Astrocyte (in vitro differentiated cells and primary cell): ENCODE results near the gene MELK. TPM values are rescaled to one million over a fixed set of nuclear protein-coding genes. Genes with fewer than 3 reads are reported as not detected.
A peak's percentile ranks its signal among the peaks of the same experiment; 100 is the strongest.

ENCODE experiments used
- DNase-seq: peaks from one replicate; pipeline ENCODE4 v3.0.0-alpha.2; 2010; ENCODE audit warnings: low read depth
- FAIRE-seq: peaks from 2 replicates; lab custom pipeline; 2011; peaks lifted over from hg19 to GRCh38; lab: Jason Lieb, UNC
- H2AFZ ChIP-seq: 2 replicates; pipeline ENCODE4 v1.6.0; 2012; ENCODE audit warnings: low read depth, low read length, inconsistent platforms
- H3K27ac ChIP-seq: 2 replicates; pipeline ENCODE4 v1.5.1; 2011; ENCODE audit warnings: low read depth, low read length, inconsistent platforms
- H3K27me3 ChIP-seq: 2 replicates; pipeline ENCODE4 v1.6.0; 2011; ENCODE audit warnings: low read length, inconsistent platforms; ENCODE audit not compliant: insufficient read depth
- H3K36me3 ChIP-seq: 2 replicates; pipeline ENCODE4 v1.5.1; 2011; ENCODE audit warnings: low read length, inconsistent platforms; ENCODE audit not compliant: insufficient read depth
- H3K4me1 ChIP-seq: 2 replicates; pipeline ENCODE4 v1.5.1; 2011; ENCODE audit warnings: low read length, inconsistent platforms; ENCODE audit not compliant: insufficient read depth
- H3K4me2 ChIP-seq: 2 replicates; pipeline ENCODE4 v1.6.0; 2012; ENCODE audit warnings: low read length, inconsistent platforms
- H3K4me3 ChIP-seq: 2 replicates; pipeline ENCODE4 v1.5.1; 2011; ENCODE audit warnings: low read depth, mild to moderate bottlenecking, low read length, inconsistent platforms; ENCODE audit not compliant: insufficient read depth
- H3K79me2 ChIP-seq: 2 replicates; pipeline ENCODE4 v1.6.0; 2012; ENCODE audit warnings: mild to moderate bottlenecking, low read length, inconsistent platforms; ENCODE audit not compliant: insufficient read depth
- H3K9ac ChIP-seq: 2 replicates; pipeline ENCODE4 v1.6.0; 2012; ENCODE audit warnings: mild to moderate bottlenecking, low read length, inconsistent platforms
- H3K9me3 ChIP-seq: 2 replicates; pipeline ENCODE4 v1.5.1; 2012; ENCODE audit warnings: low read depth, mild to moderate bottlenecking, low read length, inconsistent platforms; ENCODE audit not compliant: insufficient read depth
- H4K20me1 ChIP-seq: 2 replicates; pipeline ENCODE4 v1.6.0; 2012; ENCODE audit warnings: low read length, inconsistent platforms; ENCODE audit not compliant: insufficient read depth
- H3K27ac Mint-ChIP-seq: one replicate; pipeline ENCODE4 v1.8.0; 2021; ENCODE audit warnings: mild to moderate bottlenecking, mixed read lengths; ENCODE audit not compliant: unreplicated experiment
- H3K27me3 Mint-ChIP-seq: one replicate; pipeline ENCODE4 v1.8.0; 2021; ENCODE audit warnings: low read depth, mixed read lengths; ENCODE audit not compliant: unreplicated experiment
- H3K36me3 Mint-ChIP-seq: one replicate; pipeline ENCODE4 v1.8.0; 2021; ENCODE audit warnings: low read depth, mixed read lengths; ENCODE audit not compliant: unreplicated experiment
- H3K4me1 Mint-ChIP-seq: one replicate; pipeline ENCODE4 v1.8.0; 2021; ENCODE audit warnings: low read depth, mixed read lengths; ENCODE audit not compliant: unreplicated experiment
- H3K4me3 Mint-ChIP-seq: one replicate; pipeline ENCODE4 v1.8.0; 2021; ENCODE audit warnings: mild to moderate bottlenecking, moderate library complexity, mixed read lengths; ENCODE audit not compliant: unreplicated experiment
- H3K9me3 Mint-ChIP-seq: one replicate; pipeline ENCODE4 v1.8.0; 2021; ENCODE audit warnings: mild to moderate bottlenecking, mixed read lengths; ENCODE audit not compliant: unreplicated experiment
- EZH2 ChIP-seq: IDR thresholded peaks from 2 replicates; pipeline ENCODE4 v1.6.1; 2012; ENCODE audit warnings: mild to moderate bottlenecking, low read length, inconsistent platforms; ENCODE audit not compliant: insufficient read depth
- total RNA-seq: library from RNA; stranded (reverse); gene quantifications from 2 replicates; pipeline ENCODE4 v1.2.1, GENCODE V29; 2021
- TF ChIP-seq, protein P1 (sequence below): IDR thresholded peaks from 2 replicates; pipeline ENCODE4 v1.5.1; 2011; ENCODE audit warnings: low read depth, mild to moderate bottlenecking, inconsistent platforms, low read length, moderate library complexity; ENCODE audit not compliant: insufficient read depth

Gene MELK
- total RNA-seq, 1 donor from 2014 or later: 12.3 TPM

DNA sequence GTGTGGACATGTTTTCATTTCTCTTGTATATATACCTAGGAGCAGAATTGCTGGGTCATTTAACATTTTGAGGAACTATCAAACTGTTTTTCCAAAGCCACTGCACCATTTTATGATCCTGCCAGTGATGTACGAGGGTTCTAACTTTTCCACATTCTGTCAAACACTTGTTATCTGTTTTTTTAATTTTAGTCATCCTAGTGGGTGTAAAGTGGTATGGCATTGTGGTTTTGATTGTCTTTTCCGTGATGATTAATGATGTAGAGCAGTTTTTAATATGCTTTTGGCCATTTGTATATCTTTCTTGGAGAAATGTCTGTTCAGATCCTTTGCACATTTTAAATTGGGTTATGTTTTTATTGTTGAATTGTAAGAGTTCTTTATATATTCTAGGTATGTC is 107.0 kb downstream of the MELK start:
- H3K36me3 Mint-ChIP-seq: no peaks in the 10 kb centered on the region
- FAIRE-seq: peak; percentile 20
- H3K4me2 ChIP-seq: no peak overlapping the region

DNA sequence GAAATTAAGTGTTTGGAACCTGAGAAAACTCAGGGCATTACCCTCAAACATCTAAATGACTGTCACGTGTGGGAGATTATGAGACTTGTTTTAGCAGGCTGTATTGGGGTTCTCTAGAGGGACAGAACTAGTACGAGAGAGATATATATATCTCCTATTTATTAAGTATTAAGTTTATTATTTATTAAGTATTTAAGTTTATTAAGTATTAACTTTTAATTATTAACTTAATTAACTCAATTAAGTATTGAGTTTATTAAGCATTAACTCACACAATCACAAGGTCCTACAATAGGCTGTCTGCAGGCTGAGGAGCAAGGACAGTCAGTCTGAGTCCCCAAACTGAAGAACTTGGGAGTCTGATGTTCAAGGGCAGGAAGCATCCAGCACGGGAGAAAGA is 113.8 kb downstream of the MELK start:
- Mint-ChIP-seq H3K27ac (no peak overlapping the region), H3K36me3 (no peaks in the 10 kb centered on the region), H3K4me1 (no peaks in the 10 kb centered on the region), H3K9me3 (no peaks in the 10 kb centered on the region), H3K27me3 (no peaks in the 10 kb centered on the region), H3K4me3 (no peak overlapping the region)
- TF ChIP-seq, protein P1, sequence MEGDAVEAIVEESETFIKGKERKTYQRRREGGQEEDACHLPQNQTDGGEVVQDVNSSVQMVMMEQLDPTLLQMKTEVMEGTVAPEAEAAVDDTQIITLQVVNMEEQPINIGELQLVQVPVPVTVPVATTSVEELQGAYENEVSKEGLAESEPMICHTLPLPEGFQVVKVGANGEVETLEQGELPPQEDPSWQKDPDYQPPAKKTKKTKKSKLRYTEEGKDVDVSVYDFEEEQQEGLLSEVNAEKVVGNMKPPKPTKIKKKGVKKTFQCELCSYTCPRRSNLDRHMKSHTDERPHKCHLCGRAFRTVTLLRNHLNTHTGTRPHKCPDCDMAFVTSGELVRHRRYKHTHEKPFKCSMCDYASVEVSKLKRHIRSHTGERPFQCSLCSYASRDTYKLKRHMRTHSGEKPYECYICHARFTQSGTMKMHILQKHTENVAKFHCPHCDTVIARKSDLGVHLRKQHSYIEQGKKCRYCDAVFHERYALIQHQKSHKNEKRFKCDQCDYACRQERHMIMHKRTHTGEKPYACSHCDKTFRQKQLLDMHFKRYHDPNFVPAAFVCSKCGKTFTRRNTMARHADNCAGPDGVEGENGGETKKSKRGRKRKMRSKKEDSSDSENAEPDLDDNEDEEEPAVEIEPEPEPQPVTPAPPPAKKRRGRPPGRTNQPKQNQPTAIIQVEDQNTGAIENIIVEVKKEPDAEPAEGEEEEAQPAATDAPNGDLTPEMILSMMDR: no peak
- TF ChIP-seq EZH2: no peak
- Histone ChIP-seq H3K27ac (no peak overlapping the region), H3K9me3 (no peaks in the 10 kb centered on the region), H4K20me1 (no peaks in the 10 kb centered on the region), H3K9ac (no peak overlapping the region), H3K4me2 (no peak overlapping the region), H3K4me1 (no peaks in the 10 kb centered on the region), H3K4me3 (no peak overlapping the region), H3K79me2 (no peaks in the 10 kb centered on the region), H3K27me3 (no peaks in the 10 kb centered on the region), H2AFZ (no peak overlapping the region), H3K36me3 (no peaks in the 10 kb centered on the region)
- DNase-seq (no peak), FAIRE-seq (no peak)

More for the DNA sequence above, 107.0 kb downstream of the MELK start:
- H3K36me3 ChIP-seq: peaks cover 7% of the 10 kb centered on the region
- no peaks in the 10 kb centered on the region for H3K79me2 ChIP-seq
- H3K9ac ChIP-seq: no peak overlapping the region
- peak; percentile 54 for DNase-seq
- H2AFZ ChIP-seq: no peak overlapping the region
- Mint-ChIP-seq H3K9me3 (peaks cover 2% of the 10 kb centered on the region), H3K4me3 (no peak overlapping the region), H3K27ac (no peak overlapping the region), H3K4me1 (peaks cover 2% of the 10 kb centered on the region), H3K27me3 (no peaks in the 10 kb centered on the region)
- no peak overlapping the region for H3K4me3 ChIP-seq
- TF ChIP-seq, protein P1: no peak
- TF ChIP-seq EZH2: no peak
- no peaks in the 10 kb centered on the region for H3K27me3 ChIP-seq
- H3K9me3 ChIP-seq: no peaks in the 10 kb centered on the region
- H4K20me1 ChIP-seq: no peaks in the 10 kb centered on the region
- H3K27ac ChIP-seq: no peak overlapping the region
- no peaks in the 10 kb centered on the region for H3K4me1 ChIP-seq

DNA sequence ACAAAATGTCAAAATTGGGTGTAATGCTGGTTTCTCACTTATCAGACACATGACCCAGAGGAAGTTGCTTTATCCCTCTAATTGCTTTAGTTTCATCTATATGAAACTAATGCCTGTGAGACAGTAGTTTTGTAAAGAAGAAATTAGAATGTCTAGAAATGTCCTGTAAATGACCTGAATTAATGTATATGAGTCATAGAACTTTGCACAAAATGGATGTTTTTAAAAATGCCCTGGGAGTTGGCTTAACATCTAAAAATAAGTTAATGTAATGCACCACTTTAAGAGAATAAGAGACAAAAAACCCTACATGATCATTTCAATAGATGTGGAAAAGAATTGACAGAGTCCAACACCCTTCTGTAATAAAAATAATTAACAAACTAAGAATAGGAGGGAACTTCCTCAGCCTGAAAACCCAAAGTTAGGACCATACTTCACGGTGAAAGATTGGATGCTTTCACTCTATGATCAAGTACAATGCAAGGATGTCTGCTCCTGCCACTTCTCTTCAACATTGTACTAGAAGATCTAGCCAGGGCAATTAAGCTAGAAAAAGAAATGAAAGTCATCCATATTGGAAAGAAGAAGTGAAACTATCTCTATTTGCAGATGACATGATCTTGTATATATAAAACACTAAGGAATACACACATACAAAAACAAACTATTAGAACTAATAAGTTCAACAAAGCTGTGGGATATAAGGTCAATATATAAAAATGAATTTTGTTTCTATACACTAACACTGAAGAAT is 117.9 kb downstream of the MELK start:
- Mint-ChIP-seq H3K27me3 (no peaks in the 10 kb centered on the region), H3K9me3 (no peaks in the 10 kb centered on the region), H3K27ac (no peak overlapping the region), H3K4me3 (no peak overlapping the region), H3K4me1 (peaks cover 3% of the 10 kb centered on the region), H3K36me3 (no peaks in the 10 kb centered on the region)
- no peak overlapping the region for H3K4me3 ChIP-seq
- H3K4me2 ChIP-seq: no peak overlapping the region
- H3K9me3 ChIP-seq: no peaks in the 10 kb centered on the region
- H3K79me2 ChIP-seq: no peaks in the 10 kb centered on the region
- no peaks in the 10 kb centered on the region for H3K4me1 ChIP-seq
- H3K27me3 ChIP-seq: no peaks in the 10 kb centered on the region
- no peaks in the 10 kb centered on the region for H3K36me3 ChIP-seq
- DNase-seq (no peak), FAIRE-seq (no peak)
- H3K9ac ChIP-seq: no peak overlapping the region
- H4K20me1 ChIP-seq: no peaks in the 10 kb centered on the region
- TF ChIP-seq, protein P1: no peak
- TF ChIP-seq EZH2: no peak
- H3K27ac ChIP-seq: no peak overlapping the region
- no peak overlapping the region for H2AFZ ChIP-seq
